Measurements from ENCODE around the gene MPZL3.

- TF ChIP-seq POLR2AphosphoS5 (IDR thresholded peaks at IDR 0.05; ENCODE audit: low read depth, low read length) (no peak), CTCF (IDR thresholded peaks at IDR 0.05 in 2 of 3, conservative IDR thresholded peaks at IDR 0.05 in 1 of 3; ENCODE audit: borderline replicate concordance in 1 of 3, insufficient read depth in 1 of 3, low read depth in 2 of 3, low read length in 2 of 3) (no peak), EZH2 (IDR thresholded peaks at IDR 0.05) (no peak), SIN3A (IDR thresholded peaks at IDR 0.05; ENCODE audit: low read depth) (no peak), REST (IDR thresholded peaks at IDR 0.05; ENCODE audit: low read depth) (no peak), TCF7L2 (IDR thresholded peaks at IDR 0.05; ENCODE audit: borderline replicate concordance, extremely low read depth, insufficient read depth, insufficient read length) (no peak), EZH2phosphoT487 (IDR thresholded peaks at IDR 0.05; ENCODE audit: borderline replicate concordance) (no peak), CEBPB (IDR thresholded peaks at IDR 0.05; ENCODE audit: low read depth) (no peak), POLR2A (IDR thresholded peaks at IDR 0.05; ENCODE audit: borderline replicate concordance, extremely low read depth, insufficient read depth, insufficient read length) (no peak), ZNF274 (IDR thresholded peaks at IDR 0.05; ENCODE audit: low read depth, low read length) (no peak), MAX (IDR thresholded peaks at IDR 0.05) (no peak), RAD21 (IDR thresholded peaks at IDR 0.05; ENCODE audit: low read depth) (no peak), ELF1 (IDR thresholded peaks at IDR 0.05; ENCODE audit: borderline replicate concordance, low read depth) (no peak), YY1 (IDR thresholded peaks at IDR 0.05; ENCODE audit: extremely low read depth, insufficient replicate concordance, low read depth, low read length) (no peak)
Measured at GRCh38 chr11:118200497-118200896, 51.7 kb downstream of the MPZL3 start.
